Measurements from ENCODE around the gene INS. TPM values are rescaled to one million over a fixed set of nuclear protein-coding genes. Genes with fewer than 3 reads are reported as not detected.
A peak's percentile ranks its signal among the peaks of the same experiment; 100 is the strongest.

Gene INS
- total and polyA plus RNA-seq, 2 donors from 2014 or later = not detected

DNA sequence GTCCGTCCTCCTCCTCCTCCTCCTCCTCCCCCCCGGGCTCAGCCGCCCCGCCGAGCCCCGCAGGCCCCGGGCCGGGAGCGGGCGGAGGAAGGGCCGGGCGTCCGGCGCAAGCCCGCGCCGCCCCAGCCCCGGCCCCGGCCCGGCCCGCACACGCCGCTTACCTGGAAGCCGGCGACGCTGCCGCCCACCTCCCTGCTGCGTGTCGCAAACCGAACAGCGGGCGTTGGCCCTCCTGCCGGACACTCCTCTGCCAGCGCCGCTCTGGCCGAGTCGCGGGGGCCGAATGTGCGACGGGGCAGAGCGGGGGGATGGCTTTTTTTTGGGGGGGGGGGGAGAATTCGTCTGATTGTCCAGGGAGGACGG lies 23.0 kb downstream of the INS start:
- DNase-seq (peak in 1 of 5 donors; percentile 69), FAIRE-seq (no peak)
- intact Hi-C loops (cut with DNase I) = no loop called here
- H3K27me3 ChIP-seq (ENCODE audit: control insufficient read depth, insufficient read depth, low read length) = peaks cover 20% of the 10 kb centered on the region
- H3K27ac ChIP-seq (ENCODE audit: low read depth in 2 of 2, low read length in 2 of 2) = no peak overlapping the region
- no peak overlapping the region for H3K9ac ChIP-seq (ENCODE audit: low read length in 3 of 3)
- H3K4me3 ChIP-seq (ENCODE audit: low read length in 3 of 3) = peak overlapping the region in 1 of 3 donors; percentile 16
- TF ChIP-seq, protein P1, sequence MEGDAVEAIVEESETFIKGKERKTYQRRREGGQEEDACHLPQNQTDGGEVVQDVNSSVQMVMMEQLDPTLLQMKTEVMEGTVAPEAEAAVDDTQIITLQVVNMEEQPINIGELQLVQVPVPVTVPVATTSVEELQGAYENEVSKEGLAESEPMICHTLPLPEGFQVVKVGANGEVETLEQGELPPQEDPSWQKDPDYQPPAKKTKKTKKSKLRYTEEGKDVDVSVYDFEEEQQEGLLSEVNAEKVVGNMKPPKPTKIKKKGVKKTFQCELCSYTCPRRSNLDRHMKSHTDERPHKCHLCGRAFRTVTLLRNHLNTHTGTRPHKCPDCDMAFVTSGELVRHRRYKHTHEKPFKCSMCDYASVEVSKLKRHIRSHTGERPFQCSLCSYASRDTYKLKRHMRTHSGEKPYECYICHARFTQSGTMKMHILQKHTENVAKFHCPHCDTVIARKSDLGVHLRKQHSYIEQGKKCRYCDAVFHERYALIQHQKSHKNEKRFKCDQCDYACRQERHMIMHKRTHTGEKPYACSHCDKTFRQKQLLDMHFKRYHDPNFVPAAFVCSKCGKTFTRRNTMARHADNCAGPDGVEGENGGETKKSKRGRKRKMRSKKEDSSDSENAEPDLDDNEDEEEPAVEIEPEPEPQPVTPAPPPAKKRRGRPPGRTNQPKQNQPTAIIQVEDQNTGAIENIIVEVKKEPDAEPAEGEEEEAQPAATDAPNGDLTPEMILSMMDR (IDR thresholded peaks at IDR 0.05; ENCODE audit: borderline replicate concordance, extremely low read depth, insufficient read depth) = no peak
- no peaks in the 10 kb centered on the region for H3K9me3 ChIP-seq (ENCODE audit: control insufficient read depth in 2 of 3, insufficient read depth in 1 of 3, low read length in 3 of 3)
- H3K36me3 ChIP-seq (ENCODE audit: control insufficient read depth in 2 of 3, insufficient read depth in 3 of 3, low read length in 3 of 3) = no peaks in the 10 kb centered on the region
- H3K4me1 ChIP-seq (ENCODE audit: control insufficient read depth in 2 of 3, insufficient read depth in 2 of 3, low read depth in 1 of 3, low read length in 3 of 3) = peaks cover 0 to 3% (median 0%) of the 10 kb centered on the region in 3 donors

DNA sequence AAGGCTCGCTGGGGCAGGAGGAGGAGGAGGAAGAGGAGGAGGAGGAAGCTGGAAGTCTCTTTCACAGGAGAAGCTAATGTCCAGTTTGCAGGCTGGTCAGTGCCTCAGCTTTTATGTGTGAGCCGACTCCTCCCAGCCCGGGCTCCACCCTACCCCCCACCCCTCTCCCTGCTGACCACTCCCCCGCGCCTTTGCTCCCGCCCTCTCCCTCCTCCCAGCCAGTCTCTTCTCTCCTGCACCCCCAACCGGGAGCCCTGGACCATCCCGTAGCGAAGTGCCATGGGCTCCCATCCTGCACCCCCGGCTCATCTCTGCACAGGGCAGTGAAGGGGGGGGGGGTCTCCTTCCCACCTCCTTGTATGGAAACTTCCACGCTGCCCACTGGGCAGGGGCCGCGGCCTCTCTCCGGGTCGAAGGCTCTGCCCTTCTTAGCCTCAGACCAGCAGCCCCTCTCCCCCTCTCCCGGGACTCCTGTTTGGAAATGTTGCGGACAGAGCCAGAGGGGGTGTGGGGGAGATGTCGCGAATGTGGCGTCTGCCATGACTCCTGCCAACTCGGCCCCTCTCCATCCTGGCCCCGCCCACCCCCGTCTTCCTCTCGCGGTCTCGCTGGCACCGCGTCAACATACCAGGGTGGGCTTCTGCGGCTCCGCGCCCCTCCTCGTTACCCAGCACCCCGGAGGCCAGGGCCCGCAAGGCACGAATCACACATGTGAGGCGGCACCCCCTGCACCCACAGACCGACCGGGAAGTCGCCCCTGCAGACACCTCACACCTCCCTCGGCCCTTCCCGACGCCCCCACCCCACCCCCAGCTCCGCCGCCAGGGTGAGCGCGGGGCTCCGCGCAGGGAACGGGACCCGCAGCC lies 23.6 kb downstream of the INS start:
- H3K36me3 ChIP-seq (ENCODE audit: control insufficient read depth in 2 of 3, insufficient read depth in 3 of 3, low read length in 3 of 3) = no peaks in the 10 kb centered on the region
- H3K27me3 ChIP-seq (ENCODE audit: control insufficient read depth, insufficient read depth, low read length) = peaks cover 15% of the 10 kb centered on the region
- intact Hi-C loops (cut with DNase I) = no loop called here
- peaks cover 0 to 3% (median 0%) of the 10 kb centered on the region in 3 donors for H3K4me1 ChIP-seq (ENCODE audit: control insufficient read depth in 2 of 3, insufficient read depth in 2 of 3, low read depth in 1 of 3, low read length in 3 of 3)
- no peak overlapping the region for H3K27ac ChIP-seq (ENCODE audit: low read depth in 2 of 2, low read length in 2 of 2)
- H3K9me3 ChIP-seq (ENCODE audit: control insufficient read depth in 2 of 3, insufficient read depth in 1 of 3, low read length in 3 of 3) = no peaks in the 10 kb centered on the region
- FAIRE-seq = no peak
- peak; percentile 89 to 95 (median 93) for DNase-seq
- peak overlapping the region in 1 of 3 donors; percentile 58 for H3K4me3 ChIP-seq (ENCODE audit: low read length in 3 of 3)
- H3K9ac ChIP-seq (ENCODE audit: low read length in 3 of 3) = no peak overlapping the region
- TF ChIP-seq, protein P1 (IDR thresholded peaks at IDR 0.05; ENCODE audit: borderline replicate concordance, extremely low read depth, insufficient read depth) = no peak

DNA sequence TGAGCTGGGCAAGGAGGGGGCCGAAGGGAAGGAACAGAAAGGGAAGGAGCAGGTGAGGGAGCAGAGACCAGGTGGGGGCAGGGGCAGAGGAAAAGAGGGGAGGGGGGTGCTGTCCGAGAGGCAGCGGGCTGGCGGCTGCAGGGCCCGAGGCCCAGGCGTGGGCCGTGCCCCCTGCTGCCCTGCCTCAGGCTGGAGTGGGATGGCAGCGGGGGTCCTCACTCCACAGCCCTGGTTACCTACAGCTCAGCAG lies 24.1 kb downstream of the INS start:
- peaks cover 11% of the 10 kb centered on the region for H3K27me3 ChIP-seq (ENCODE audit: control insufficient read depth, insufficient read depth, low read length)
- H3K36me3 ChIP-seq (ENCODE audit: control insufficient read depth in 2 of 3, insufficient read depth in 3 of 3, low read length in 3 of 3) = peaks cover 0 to 2% (median 0%) of the 10 kb centered on the region in 3 donors
- peak overlapping the region in 1 of 3 donors; percentile 11 for H3K9ac ChIP-seq (ENCODE audit: low read length in 3 of 3)
- no peaks in the 10 kb centered on the region for H3K9me3 ChIP-seq (ENCODE audit: control insufficient read depth in 2 of 3, insufficient read depth in 1 of 3, low read length in 3 of 3)
- intact Hi-C loops (cut with DNase I) = no loop called here
- FAIRE-seq = no peak
- peak overlapping the region in 1 of 3 donors; percentile 58 for H3K4me3 ChIP-seq (ENCODE audit: low read length in 3 of 3)
- DNase-seq = no peak
- peaks cover 0 to 3% (median 0%) of the 10 kb centered on the region in 3 donors for H3K4me1 ChIP-seq (ENCODE audit: control insufficient read depth in 2 of 3, insufficient read depth in 2 of 3, low read depth in 1 of 3, low read length in 3 of 3)
- TF ChIP-seq, protein P1 (IDR thresholded peaks at IDR 0.05; ENCODE audit: borderline replicate concordance, extremely low read depth, insufficient read depth) = no peak
- no peak overlapping the region for H3K27ac ChIP-seq (ENCODE audit: low read depth in 2 of 2, low read length in 2 of 2)
